SK-N-DZ (cell line): ENCODE data around the gene KCTD17.

Experiments used
- DNase-seq: peaks from one replicate; pipeline ENCODE4 v3.0.0-alpha.2; 2015; ENCODE audit warnings: low spot score
- small RNA-seq, 2 experiments: library from RNA; depleted of rRNA; stranded (forward); fragments of <200 nt; gene quantifications; one replicate each; pipeline ENCODE3, GENCODE V24; 2014

KCTD17 gene

GRCh38 chr22:37103656-37104452, 52.3 kb downstream of the KCTD17 start:
- DNase-seq, result no peak

DNA sequence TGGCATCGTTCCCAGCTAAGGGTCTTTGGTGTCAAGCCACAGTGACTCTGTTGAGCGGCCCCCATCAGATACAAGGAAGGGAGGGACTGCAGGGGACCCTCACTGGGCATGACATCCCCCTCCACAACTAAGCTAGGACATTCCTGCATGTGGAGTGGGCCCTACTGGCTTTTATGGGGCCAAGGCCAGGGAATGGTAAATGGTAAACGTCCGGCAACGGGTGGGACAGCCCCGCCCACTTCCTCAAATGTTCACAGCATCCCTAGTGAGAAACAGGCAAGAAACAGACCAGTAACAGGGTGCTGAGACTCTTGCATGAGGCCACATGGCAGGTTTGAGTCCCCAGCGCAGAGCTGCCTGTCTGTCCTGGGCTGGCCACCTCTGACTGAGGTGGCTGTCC, 53.6 kb downstream of the KCTD17 start:
- no peak for DNase-seq

- DNase-seq, result no peak
These were observed 54.4 kb downstream of the KCTD17 start for GRCh38 chr22:37105990-37106389.

- DNase-seq, result no peak
These were observed 56.5 kb downstream of the KCTD17 start for GRCh38 chr22:37107816-37108621.

- DNase-seq, result no peak
These were observed 57.8 kb downstream of the KCTD17 start, which contains the start of gene TMPRSS6 for GRCh38 chr22:37109242-37109917. TSS of gene TMPRSS6 (minus strand) at chr22:37109713. CDS start at chr22:37103417, 6,296 bp downstream.

- DNase-seq, result no peak
These were observed 59.7 kb downstream of the KCTD17 start for GRCh38 chr22:37111156-37111717.

DNA sequence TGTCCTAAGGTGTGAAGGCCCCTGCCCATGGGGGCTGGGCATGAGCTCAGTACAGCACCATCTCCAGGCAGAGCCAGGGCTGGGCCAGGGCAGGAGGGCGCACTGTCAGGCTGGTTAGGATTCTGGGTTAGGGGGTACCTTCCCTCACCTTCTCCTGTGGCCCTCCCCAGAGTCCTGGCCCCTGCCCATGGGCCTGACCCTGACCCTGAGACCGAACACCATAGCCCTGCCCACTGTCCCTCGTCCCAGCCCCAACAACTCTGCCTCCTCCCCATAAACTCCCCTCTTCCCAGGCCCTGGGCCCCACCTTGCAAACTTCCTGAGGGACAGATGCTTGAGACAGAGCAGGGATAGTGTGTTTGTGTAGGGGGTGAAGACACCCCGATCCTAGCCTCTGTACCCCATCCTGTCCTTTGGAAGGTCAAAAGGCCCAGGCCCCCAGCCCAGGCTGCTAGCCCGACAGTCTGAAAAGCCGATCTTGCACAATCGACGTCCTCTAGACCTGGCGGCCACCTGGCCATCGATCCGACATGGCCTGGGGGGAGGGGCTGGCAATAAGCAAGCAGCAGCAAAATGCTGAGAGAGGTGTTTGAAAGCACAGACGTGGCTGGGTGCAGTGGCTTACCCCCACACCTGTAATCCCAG, 60.7 kb downstream of the KCTD17 start:
- no peak for DNase-seq

Small RNA genes within 50 kb of the gene (small RNA-seq; reads per million reads assigned to genes)
- 0 reads per million in 2 experiments for gene RF00019
